ENCODE measurements around the gene CALM1. TPM values are rescaled to one million over a fixed set of nuclear protein-coding genes. Genes with fewer than 3 reads are reported as not detected.

Gene CALM1
- total RNA-seq, 1 experiment from 2014 or later: 350 TPM

Other genes with a start within 250 kb of the CALM1 start
- 269 and 286 TPM in 2 replicates for gene PSMC1, start 140.5 kb upstream of the CALM1 start, total RNA-seq (2014; rRNA removed)
- 4.2 and 5.9 TPM in 2 replicates for gene NRDE2, start 65.1 kb upstream of the CALM1 start, total RNA-seq (2014; rRNA removed)